Stomach (tissue), 9 donors: Measurements from ENCODE around the gene CD28. TPM values are rescaled to one million over a fixed set of nuclear protein-coding genes. Genes with fewer than 3 reads are reported as not detected.

Source experiments
- DNase-seq, 2 donors: peaks; one replicate each; pipeline versions ENCODE4 v3.0.0 to v3.0.0-alpha.2; 2013 to 2019
- H3K27ac ChIP-seq, 5 donors: fragments of 200-600 bp in 4 of 5; sonication (generic) in 4 of 5; one replicate each; pipeline ENCODE4 v1.5.1; 2013 to 2019; ENCODE audit warnings: mild to moderate bottlenecking in 1 of 5, moderate library complexity in 1 of 5
- H3K27me3 ChIP-seq, 3 donors: fragments of 200-600 bp; sonication (generic); one replicate each; pipeline ENCODE4 v1.5.1; 2017 to 2019; ENCODE audit warnings: mixed run types in 1 of 3
- H3K36me3 ChIP-seq, 4 donors: fragments of 200-600 bp; sonication (generic); 1 replicate in 3 of 4; 2 replicates in 1 of 4; pipeline ENCODE4 v1.5.1; 2016 to 2019
- H3K4me1 ChIP-seq, 4 donors: fragments of 200-600 bp; sonication (generic); one replicate each; pipeline ENCODE4 v1.5.1; 2016 to 2019
- H3K4me3 ChIP-seq, 4 donors: fragments of 200-600 bp; sonication (generic) in 3 of 4; one replicate each; pipeline ENCODE4 v1.5.1; 2016 to 2019; ENCODE audit warnings: mild to moderate bottlenecking in 1 of 4
- H3K9me3 ChIP-seq, 4 donors: fragments of 200-600 bp; sonication (generic); one replicate each; pipeline ENCODE4 v1.5.1; 2016 to 2019
- CTCF ChIP-seq, 7 experiments: fragments of 450-650 bp in 4 of 7; fragments of 200-600 bp in 3 of 7; sonication (generic) in 3 of 7; IDR thresholded peaks; one replicate each; pipeline ENCODE4 v1.5.1; 2016 to 2019; ENCODE audit warnings: antibody characterized with exemption in 7 of 7, control low read depth in 2 of 7, mild to moderate bottlenecking in 1 of 7
- EP300 ChIP-seq: sonication (generic); formaldehyde crosslinking; IDR thresholded peaks from one replicate; pipeline ENCODE4 v1.6.1; 2017; ENCODE audit warnings: antibody characterized with exemption
- POLR2A ChIP-seq, 4 donors: fragments of 450-650 bp; IDR thresholded peaks; one replicate each; pipeline ENCODE4 v1.6.1; 2016; ENCODE audit warnings: antibody characterized with exemption in 4 of 4, control low read depth in 2 of 4, mild to moderate bottlenecking in 1 of 4, moderate library complexity in 1 of 4
- POLR2AphosphoS5 ChIP-seq, 3 donors: sonication (generic); formaldehyde crosslinking; IDR thresholded peaks; one replicate each; pipeline ENCODE4 v1.6.1; 2016; ENCODE audit warnings: antibody characterized with exemption in 3 of 3
- WGBS, 5 donors: extraction: QIAGEN DNeasy Blood & Tissue Kit in 3 of 5; methylation state at CpG; one replicate each; pipeline versions ENCODE4 v1.1.5 to v1.1.7; 2013 to 2018; 5-methylcytosine and 5-hydroxymethylcytosine counted together
- intact Hi-C: fragments of 100-400 bp; cut with DNase I; formaldehyde crosslinking; loops from one replicate; pipeline ENCODE4 v1.15.1; 2023; ENCODE audit warnings: low total_unique reads
- polyA plus RNA-seq, 3 donors: library from polyadenylated mRNA; stranded (reverse); fragments of 200-250 nt; gene quantifications; one replicate each; pipeline ENCODE4 v1.2.3, GENCODE V29; 2013
- total RNA-seq, 5 donors: library from RNA; depleted of rRNA; stranded (reverse); fragments of >200 nt; gene quantifications; one replicate each; pipeline versions ENCODE4 v1.1.0 to v1.2.3, GENCODE V29; 2014 to 2016
- donor health status: healthy with polysubstance abuse.
- donor health status: Bipolar disorder and iron deficiency.
- donor health status: healthy.

The CD28 gene
- total and polyA plus RNA-seq, 8 donors: 0.15 to 4.4 (median 0.27) TPM; not detected in 2

- Histone ChIP-seq H3K4me3 (no peak overlapping the region), H3K27me3 (no peaks in the 10 kb centered on the region), H3K9me3 (no peaks in the 10 kb centered on the region), H3K27ac (no peak overlapping the region), H3K36me3 (no peaks in the 10 kb centered on the region), H3K4me1 (no peaks in the 10 kb centered on the region)
- no peak for DNase-seq
- intact Hi-C loops: no loop called here
- TF ChIP-seq POLR2A (IDR thresholded peaks at IDR 0.05) (no peak), POLR2AphosphoS5 (IDR thresholded peaks at IDR 0.05) (no peak), EP300 (no peak)
Observed at GRCh38 chr2:203670939-203671338, 35.5 kb upstream of the CD28 start.

GRCh38 chr2:203671876-203672275 lies 34.6 kb upstream of the CD28 start:
- Histone ChIP-seq H3K27ac (no peak overlapping the region), H3K36me3 (no peaks in the 10 kb centered on the region), H3K4me1 (no peaks in the 10 kb centered on the region), H3K9me3 (no peaks in the 10 kb centered on the region), H3K27me3 (no peaks in the 10 kb centered on the region), H3K4me3 (no peak overlapping the region)
- 27 to 71% (median 54%) methylated on average over 1 of the region's 1 CpG for WGBS, 5 donors
- TF ChIP-seq POLR2AphosphoS5 (IDR thresholded peaks at IDR 0.05) (no peak), CTCF (IDR thresholded peaks at IDR 0.05) (no peak), EP300 (no peak), POLR2A (IDR thresholded peaks at IDR 0.05) (no peak)
- DNase-seq: no peak
- intact Hi-C loops: no loop called here

GRCh38 chr2:203672856-203673255 lies 33.6 kb upstream of the CD28 start:
- TF ChIP-seq POLR2A (IDR thresholded peaks at IDR 0.05): no peak
- no peak for TF ChIP-seq POLR2AphosphoS5 (IDR thresholded peaks at IDR 0.05)
- no peak for TF ChIP-seq CTCF (IDR thresholded peaks at IDR 0.05)
- TF ChIP-seq EP300: no peak
- no peak for DNase-seq
- 82 to 91% (median 90%) methylated on average over 3 of the region's 3 CpGs for WGBS, 5 donors
- H3K4me1 ChIP-seq: no peaks in the 10 kb centered on the region
- H3K27ac ChIP-seq: no peak overlapping the region
- intact Hi-C loops: no loop called here
- no peaks in the 10 kb centered on the region for H3K36me3 ChIP-seq
- H3K9me3 ChIP-seq: no peaks in the 10 kb centered on the region
- no peaks in the 10 kb centered on the region for H3K27me3 ChIP-seq
- H3K4me3 ChIP-seq: no peak overlapping the region

- no peaks in the 10 kb centered on the region for H3K4me1 ChIP-seq
- peak in 1 of 2 donors; percentile 38 for DNase-seq
- no peaks in the 10 kb centered on the region for H3K27me3 ChIP-seq
- TF ChIP-seq POLR2AphosphoS5 (IDR thresholded peaks at IDR 0.05) (no peak), CTCF (IDR thresholded peaks at IDR 0.05) (no peak), EP300 (no peak), POLR2A (IDR thresholded peaks at IDR 0.05) (no peak)
- H3K9me3 ChIP-seq: no peaks in the 10 kb centered on the region
- no peaks in the 10 kb centered on the region for H3K36me3 ChIP-seq
- intact Hi-C loops: no loop called here
- no peak overlapping the region for H3K4me3 ChIP-seq
- 88 to 96% (median 93%) methylated on average over 1 of the region's 1 CpG for WGBS, 5 donors
- H3K27ac ChIP-seq: no peak overlapping the region
Observed at GRCh38 chr2:203673933-203674332, 32.5 kb upstream of the CD28 start.

GRCh38 chr2:203675086-203675485 lies 31.4 kb upstream of the CD28 start:
- whole genome bisulfite sequencing, 5 donors: 72 to 80% (median 78%) methylated on average over 3 of the region's 3 CpGs
- Histone ChIP-seq H3K4me3 (no peak overlapping the region), H3K9me3 (no peaks in the 10 kb centered on the region), H3K27ac (no peak overlapping the region), H3K4me1 (no peaks in the 10 kb centered on the region), H3K27me3 (no peaks in the 10 kb centered on the region), H3K36me3 (no peaks in the 10 kb centered on the region)
- TF ChIP-seq POLR2A (IDR thresholded peaks at IDR 0.05) (no peak), POLR2AphosphoS5 (IDR thresholded peaks at IDR 0.05) (no peak), EP300 (no peak), CTCF (IDR thresholded peaks at IDR 0.05) (no peak)
- no peak for DNase-seq
- intact Hi-C loops: no loop called here
